HCT116 (cell line): Measurements from ENCODE around the gene CSTPP1. TPM values are rescaled to one million over a fixed set of nuclear protein-coding genes. Genes with fewer than 3 reads are reported as not detected.

Source experiments
- ATAC-seq: fragments of 200-7000 bp; cut with Tn5 transposase; 2 replicates; pipeline ENCODE4 v1.9.1; 2020; ENCODE audit warnings: mild to moderate bottlenecking, moderate library complexity
- BruUV-seq: library from RNA; stranded (reverse); fragments of 400-500 nt; replicated peaks from 2 replicates; lab custom pipeline; 2021; lab: Mats Ljungman, UMichigan
- CTCF ChIA-PET: fragments of 300-600 bp; sonication (Branson Sonifier 250); formaldehyde crosslinking; loops from one replicate; lab custom pipeline; 2021; ENCODE audit warnings: antibody characterized with exemption; lab: Charles Lee
- POLR2A ChIA-PET: fragments of 300-600, 350-600 bp; sonication (Branson Sonifier 250); formaldehyde crosslinking; loops from one replicate; lab custom pipeline; 2021; ENCODE audit warnings: antibody characterized with exemption; lab: Charles Lee
- RAD21 ChIA-PET, 2 experiments: fragments of 300-600 bp; sonication (Branson Sonifier 250); formaldehyde crosslinking; loops; one replicate each; lab custom pipeline; 2023; ENCODE audit warnings: low total read pairs in 2 of 2; ENCODE audit not compliant: uncharacterized antibody in 2 of 2, unreplicated experiment in 2 of 2, low non-redundant PET in 1 of 2; lab: Charles Lee
- DNase-seq: peaks from one replicate; pipeline ENCODE4 v3.0.0-alpha.2; 2010; ENCODE audit warnings: low read depth, low spot score
- H2AFZ ChIP-seq: fragments of 200-600 bp; shearing (Covaris generic), sonication (generic); 2 replicates; pipeline ENCODE4 v1.6.1; 2017; ENCODE audit warnings: low read depth, mixed run types, mixed read lengths, antibody characterized with exemption, low read length; ENCODE audit not compliant: poor library complexity, severe bottlenecking
- H3K27ac ChIP-seq: 2 replicates; pipeline ENCODE4 v1.5.1; 2012; ENCODE audit warnings: low read depth, low read length
- H3K27me3 ChIP-seq: fragments of 200-600 bp; sonication (generic); 2 replicates; pipeline ENCODE4 v1.6.1; 2016; ENCODE audit warnings: mixed run types, low read length, mixed read lengths; ENCODE audit not compliant: insufficient read depth
- H3K36me3 ChIP-seq, 2 experiments: fragments of 200-500 bp in 1 of 2; fragments of 200-600 bp in 1 of 2; sonication (Bioruptor generic) in 1 of 2; sonication (generic) in 1 of 2; 2 replicates each; pipeline versions ENCODE4 v1.5.1 to v1.6.1; 2014 to 2016; ENCODE audit warnings: low read length in 2 of 2, inconsistent platforms in 1 of 2, mixed read lengths in 1 of 2, mixed run types in 1 of 2; ENCODE audit not compliant: insufficient read depth in 2 of 2, control insufficient read depth in 1 of 2
- H3K4me1 ChIP-seq, 2 experiments: fragments of 200-600 bp in 1 of 2; sonication (generic) in 1 of 2; 2 replicates each; pipeline versions ENCODE4 v1.5.1 to v1.6.1; 2012 to 2017; ENCODE audit warnings: low read length in 2 of 2, inconsistent platforms in 1 of 2, mild to moderate bottlenecking in 1 of 2, mixed read lengths in 1 of 2, mixed run types in 1 of 2, moderate library complexity in 1 of 2; ENCODE audit not compliant: insufficient read depth in 2 of 2, control insufficient read depth in 1 of 2
- H3K4me2 ChIP-seq: fragments of 200-600 bp; sonication (generic); 2 replicates; pipeline ENCODE4 v1.6.1; 2017; ENCODE audit warnings: mixed run types, low read length, mixed read lengths
- H3K4me3 ChIP-seq, 2 experiments: fragments of 200-600 bp in 1 of 2; sonication (generic) in 1 of 2; replicated peaks in 1 of 2; 2 replicates each; pipeline ENCODE4 v1.5.1; 2011 to 2016; ENCODE audit warnings: low read length in 2 of 2, control low read depth in 1 of 2, low read depth in 1 of 2, mild to moderate bottlenecking in 1 of 2, mixed read lengths in 1 of 2, mixed run types in 1 of 2
- H3K79me2 ChIP-seq: fragments of 200-600 bp; sonication (generic); 2 replicates; pipeline ENCODE4 v1.6.1; 2017; ENCODE audit warnings: mild to moderate bottlenecking, mixed run types, low read length, moderate library complexity, mixed read lengths; ENCODE audit not compliant: insufficient read depth
- H3K9ac ChIP-seq: fragments of 200-600 bp; sonication (generic); 2 replicates; pipeline ENCODE4 v1.6.1; 2016; ENCODE audit warnings: low read length, mixed read lengths
- H3K9me2 ChIP-seq: fragments of 200-600 bp; sonication (generic), shearing (Covaris generic); 2 replicates; pipeline ENCODE4 v1.6.1; 2017; ENCODE audit warnings: mixed run types, mild to moderate bottlenecking, moderate library complexity; ENCODE audit not compliant: insufficient read depth
- H3K9me3 ChIP-seq, 2 experiments: fragments of 200-500 bp in 1 of 2; fragments of 200-600 bp in 1 of 2; sonication (Bioruptor generic) in 1 of 2; sonication (generic) in 1 of 2; 2 replicates each; pipeline ENCODE4 v1.6.1; 2014 to 2017; ENCODE audit warnings: low read length in 2 of 2, mixed read lengths in 2 of 2, inconsistent platforms in 1 of 2, low read depth in 1 of 2, mild to moderate bottlenecking in 1 of 2, mixed run types in 1 of 2, moderate library complexity in 1 of 2; ENCODE audit not compliant: control insufficient read depth in 1 of 2, insufficient read depth in 1 of 2
- H4K20me1 ChIP-seq: fragments of 200-600 bp; sonication (generic), shearing (Covaris generic); 2 replicates; pipeline ENCODE4 v1.6.1; 2017; ENCODE audit warnings: mixed run types, mild to moderate bottlenecking, moderate library complexity; ENCODE audit not compliant: insufficient read depth
- EZH2 ChIP-seq: fragments of 200-600 bp; sonication (generic); IDR thresholded peaks from 2 replicates; pipeline ENCODE4 v1.6.1; 2017; ENCODE audit warnings: antibody characterized with exemption, mixed run types
- EZH2phosphoT487 ChIP-seq: fragments of 200-600 bp; IDR thresholded peaks from 2 replicates; pipeline ENCODE4 v1.6.1; 2018; ENCODE audit warnings: antibody characterized with exemption, borderline replicate concordance
- POLR2AphosphoS5 ChIP-seq: IDR thresholded peaks from 2 replicates; pipeline ENCODE4 v1.6.1; 2011; ENCODE audit warnings: mild to moderate bottlenecking, low read depth, low read length, moderate library complexity
- RAD21 ChIP-seq: IDR thresholded peaks from 2 replicates; pipeline ENCODE4 v1.6.1; 2012; ENCODE audit warnings: low read depth, mild to moderate bottlenecking
- SP1 ChIP-seq: IDR thresholded peaks from 2 replicates; pipeline ENCODE4 v1.6.1; 2012; ENCODE audit warnings: low read depth
- YY1 ChIP-seq: IDR thresholded peaks from 2 replicates; pipeline ENCODE4 v1.6.1; 2011; ENCODE audit warnings: low read length, low read depth, moderate library complexity, mild to moderate bottlenecking; ENCODE audit not compliant: insufficient replicate concordance; ENCODE audit errors: extremely low read depth
- intact Hi-C: fragments of 100-400 bp; cut with micrococcal nuclease; formaldehyde crosslinking; loops from 2 replicates; pipeline ENCODE4 v1.10.0; 2022
- total RNA-seq: library from RNA; stranded (reverse); gene quantifications from one replicate; pipeline ENCODE4 v1.2.1, GENCODE V29; 2021; ENCODE audit not compliant: unreplicated experiment
- TF ChIP-seq, protein P1 (sequence below): IDR thresholded peaks from 2 replicates; pipeline ENCODE4 v1.6.1; 2012

The CSTPP1 gene
- total RNA-seq, 1 experiment from 2014 or later, result 24.7 TPM

DNA sequence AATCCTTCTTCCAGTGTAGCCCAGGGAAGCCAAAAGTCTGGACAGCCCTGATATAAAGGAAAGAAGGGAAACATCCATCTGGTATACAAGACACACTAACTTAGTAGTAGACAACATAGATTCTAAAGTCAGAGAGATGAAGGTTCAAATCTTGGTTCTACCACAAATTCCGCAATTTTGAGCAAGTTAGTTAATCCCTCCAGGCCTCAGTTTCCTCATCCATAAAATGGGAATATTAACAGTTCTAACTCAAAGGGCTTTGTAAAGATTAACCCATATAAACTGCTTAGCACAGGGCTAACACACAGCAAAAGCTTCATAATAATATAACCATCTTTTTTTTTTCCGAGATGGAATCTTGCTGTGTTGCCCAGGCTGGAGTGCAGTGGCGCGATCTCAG is 29.0 kb upstream of the CSTPP1 start:
- ATAC-seq, result no peak
- CTCF ChIA-PET, result no interaction called here
- no peak overlapping the region for H3K27ac ChIP-seq

DNA sequence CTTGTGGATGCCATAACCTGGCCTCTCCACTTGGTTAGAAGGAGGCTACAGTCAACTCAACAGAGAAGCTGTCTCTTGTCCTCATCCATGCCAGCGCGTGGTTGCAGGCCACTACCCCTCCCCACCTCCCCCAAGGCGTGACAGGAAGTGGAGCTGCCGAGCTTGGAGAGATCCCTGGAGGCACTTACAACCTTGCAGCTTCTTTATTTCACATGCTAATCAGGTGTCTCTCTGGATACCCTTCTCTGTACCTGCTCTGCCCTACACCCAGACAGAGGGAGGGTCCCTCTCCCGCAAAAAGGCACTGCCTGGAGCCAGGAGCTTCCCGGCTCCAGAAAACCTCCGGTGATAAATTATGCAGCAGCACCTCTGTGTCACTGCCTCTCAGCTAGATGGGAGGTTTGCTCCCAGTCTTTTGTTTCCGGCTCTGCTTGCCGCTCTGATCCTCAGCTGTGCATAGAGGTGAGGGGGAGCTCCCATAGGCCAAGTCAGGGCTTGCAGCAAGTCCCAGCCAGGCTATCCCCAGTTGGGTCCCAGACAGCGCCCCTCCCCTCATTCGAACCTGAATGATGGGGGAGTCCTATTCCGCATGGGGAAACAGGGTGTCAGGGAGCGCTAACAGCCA is 23.9 kb upstream of the CSTPP1 start:
- RAD21 ChIA-PET, result no interaction called here
- no peak for DNase-seq
- H3K4me1 ChIP-seq, result peaks cover 4 to 7% of the 10 kb centered on the region in 2 experiments; a peak in 1 of 4 replicates
- CTCF ChIA-PET, result interaction anchor here (3.6 kb wide), 1 partner anchor 240 kb away, joined by 11 read pairs; no protein-coding TSS in a partner anchor
- intact Hi-C loops, result no loop called here
- no peak overlapping the region for H3K27ac ChIP-seq
- POLR2A ChIA-PET, result no interaction called here
- no peaks in the 10 kb centered on the region for H3K9me2 ChIP-seq
- no peaks in the 10 kb centered on the region for H3K36me3 ChIP-seq
- no peak overlapping the region for H3K4me2 ChIP-seq
- no peaks in the 10 kb centered on the region for H4K20me1 ChIP-seq
- no TSS peak for BruUV-seq
- no peaks in the 10 kb centered on the region for H3K27me3 ChIP-seq
- no peaks in the 10 kb centered on the region for H3K79me2 ChIP-seq
- no peaks in the 10 kb centered on the region for H3K9me3 ChIP-seq
- H2AFZ ChIP-seq, result no peak overlapping the region
- TF ChIP-seq SP1 (no peak), RAD21 (no peak), YY1 (no peak), EZH2phosphoT487 (no peak)
- TF ChIP-seq, protein P1, sequence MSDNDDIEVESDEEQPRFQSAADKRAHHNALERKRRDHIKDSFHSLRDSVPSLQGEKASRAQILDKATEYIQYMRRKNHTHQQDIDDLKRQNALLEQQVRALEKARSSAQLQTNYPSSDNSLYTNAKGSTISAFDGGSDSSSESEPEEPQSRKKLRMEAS, result no peak
- no peak overlapping the region for H3K4me3 ChIP-seq
- H3K9ac ChIP-seq, result no peak overlapping the region
- no peak for ATAC-seq

More for the DNA sequence above, 29.0 kb upstream of the CSTPP1 start:
- no peaks in the 10 kb centered on the region for H3K79me2 ChIP-seq
- DNase-seq, result no peak
- H3K27me3 ChIP-seq, result no peaks in the 10 kb centered on the region
- no TSS peak for BruUV-seq
- H2AFZ ChIP-seq, result no peak overlapping the region
- no peaks in the 10 kb centered on the region for H3K9me2 ChIP-seq
- H3K4me2 ChIP-seq, result no peak overlapping the region
- H3K9ac ChIP-seq, result no peak overlapping the region
- H3K4me1 ChIP-seq, result no peaks in the 10 kb centered on the region; a peak in 1 of 4 replicates
- TF ChIP-seq SP1 (no peak), EZH2 (no peak), POLR2AphosphoS5 (no peak)
- H3K4me3 ChIP-seq, result no peak overlapping the region
- intact Hi-C loops, result no loop called here
- H4K20me1 ChIP-seq, result no peaks in the 10 kb centered on the region
- H3K9me3 ChIP-seq, result no peaks in the 10 kb centered on the region
- ChIA-PET POLR2A (no interaction called here), RAD21 (no interaction called here)
- H3K36me3 ChIP-seq, result no peaks in the 10 kb centered on the region
